HG03469 (cell line): ENCODE results near the gene DVL3.

Source experiments
- ATAC-seq: cut with Tn5 transposase; IDR thresholded peaks from one replicate; pipeline ENCODE4 v1.9.1; 2021; ENCODE audit warnings: mild to moderate bottlenecking, moderate library complexity, moderate number of reproducible peaks; ENCODE audit not compliant: unreplicated experiment

The DVL3 gene

DNA sequence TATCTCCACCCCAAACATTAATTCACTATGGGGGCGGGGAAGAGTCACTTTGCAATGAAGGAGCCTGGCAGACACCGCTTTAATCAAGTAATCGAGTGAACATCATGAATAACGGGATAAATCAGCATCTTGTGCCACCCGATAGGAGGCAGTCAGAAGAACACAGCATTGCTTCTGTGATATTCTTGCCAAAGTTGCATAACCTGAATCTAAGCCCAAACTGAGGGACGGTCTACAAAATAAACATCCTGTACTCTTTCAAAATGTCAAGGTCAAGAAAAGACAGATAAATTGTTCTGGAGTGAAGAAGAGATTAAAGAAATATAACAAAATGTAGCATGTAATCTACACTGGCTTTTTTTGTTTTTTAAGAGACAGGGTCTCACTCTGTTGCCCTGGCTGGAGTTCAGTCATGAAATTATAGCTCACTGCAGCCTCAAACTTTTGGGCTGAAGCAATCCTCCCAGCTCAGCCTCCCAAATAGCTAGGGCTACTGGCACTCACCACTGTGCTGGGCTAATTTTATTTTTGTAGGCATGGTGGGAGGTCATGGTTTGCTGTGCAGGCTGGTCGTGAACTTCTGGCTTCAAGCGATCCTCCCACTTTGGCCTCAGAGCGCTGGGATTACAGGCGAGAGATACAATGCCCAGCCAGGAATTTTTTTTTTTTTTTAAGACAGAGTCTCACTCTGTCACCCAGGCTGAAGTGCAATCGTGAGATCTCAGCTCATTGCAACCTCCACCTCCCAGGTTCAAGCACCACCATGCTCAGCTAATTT lies 54.2 kb downstream of the DVL3 start:
- no peak for ATAC-seq

DNA sequence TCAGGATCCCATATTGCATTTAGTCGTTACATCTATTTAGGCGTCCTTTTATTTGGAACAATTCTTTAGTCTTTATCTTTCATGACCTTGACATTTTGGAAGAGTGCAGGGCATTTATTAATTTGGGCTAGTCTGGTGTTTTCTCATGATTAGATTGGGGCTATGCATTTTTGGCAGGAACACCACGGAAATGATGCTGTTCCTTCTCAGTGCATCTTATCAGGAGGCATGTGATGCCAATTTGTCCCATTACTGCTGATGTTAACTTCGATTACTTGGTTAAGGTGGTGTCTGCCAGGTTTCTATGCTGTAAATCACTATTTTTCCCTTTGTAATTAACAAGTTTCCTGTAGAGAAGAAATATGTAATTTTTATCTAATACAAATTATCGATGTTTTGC lies 56.1 kb downstream of the DVL3 start:
- ATAC-seq: no peak

DNA sequence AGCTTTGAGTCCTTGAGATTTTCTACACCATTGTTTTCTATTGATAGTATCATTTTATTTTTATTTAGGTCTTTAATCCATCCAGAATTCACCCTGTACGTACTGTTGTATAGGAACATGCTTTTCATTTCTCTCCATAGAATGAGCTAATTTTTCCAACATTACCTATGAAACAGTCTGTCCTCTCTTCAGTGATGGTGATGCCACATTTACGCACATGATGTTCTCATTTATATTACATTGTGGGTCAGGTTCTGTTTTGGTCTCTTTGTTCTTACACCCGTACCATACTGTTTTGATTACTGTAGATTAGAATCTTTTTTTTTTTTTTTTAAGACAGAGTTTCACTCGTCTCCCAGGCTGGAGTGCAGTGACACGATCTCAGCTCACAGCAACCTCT lies 56.5 kb downstream of the DVL3 start:
- ATAC-seq: no peak

DNA sequence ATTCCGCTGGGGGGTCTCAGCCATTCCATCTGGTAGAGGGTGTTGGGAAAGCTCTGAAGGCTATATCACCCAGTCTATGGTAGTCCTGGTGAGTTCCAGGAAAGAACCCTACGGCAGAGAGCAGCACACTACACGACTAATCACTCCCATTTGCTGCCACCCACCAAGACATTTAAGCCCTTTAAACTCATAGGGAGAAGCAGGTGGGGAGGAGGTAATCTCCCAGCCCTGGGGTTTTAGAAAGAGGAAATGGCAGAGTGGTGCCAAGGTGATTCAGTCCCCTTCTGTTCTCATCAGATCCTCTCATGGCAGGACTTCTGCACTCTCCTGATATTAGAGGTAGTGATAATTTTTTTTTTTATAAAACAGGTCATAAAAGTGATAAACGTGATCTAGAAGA lies 63.6 kb downstream of the DVL3 start:
- ATAC-seq: no peak

DNA sequence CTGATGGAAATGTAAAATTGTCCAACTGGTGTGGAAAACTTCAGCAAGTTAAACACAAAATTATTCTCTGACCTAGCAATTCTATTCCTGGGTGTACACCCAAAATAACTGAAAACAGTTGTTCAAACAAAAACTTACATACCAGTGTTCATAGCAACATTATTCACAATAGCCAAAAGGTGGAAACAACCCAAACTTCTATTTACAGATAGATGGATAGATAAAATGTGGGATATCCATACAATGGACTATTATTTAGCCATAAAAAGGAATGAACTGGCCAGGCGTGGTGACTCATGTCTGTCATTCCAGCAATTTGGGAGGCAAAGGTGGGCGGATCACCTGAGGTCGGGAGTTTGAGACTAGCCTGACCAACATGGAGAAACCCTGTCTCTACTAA lies 67.3 kb downstream of the DVL3 start:
- ATAC-seq: no peak
